ENCODE measurements around the gene DNM3.

The DNM3 gene

DNA sequence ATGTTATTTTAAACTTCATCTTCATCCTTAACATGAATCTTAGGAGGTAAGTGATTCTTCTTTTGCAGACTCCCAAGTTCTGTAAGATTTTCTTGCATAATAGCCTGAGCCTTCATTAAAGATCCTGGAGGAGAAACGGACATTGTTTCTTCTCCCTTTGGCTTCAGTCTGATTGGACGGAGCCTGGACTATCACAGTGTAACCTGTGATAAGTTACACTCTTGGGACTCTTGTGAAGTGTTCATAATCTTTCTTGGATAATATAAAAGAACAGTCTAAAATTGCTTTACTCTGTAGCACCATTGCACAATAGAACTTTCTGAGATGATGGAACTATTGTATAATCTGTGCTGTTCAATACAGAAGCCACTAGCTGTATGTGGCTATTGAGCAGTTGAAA, 244.8 kb downstream of the DNM3 start:
- no peak for TF ChIP-seq EZH2 (IDR thresholded peaks at IDR 0.05)
- TF ChIP-seq FOXP2 (optimal IDR thresholded peaks at IDR 0.05; ENCODE audit: control extremely low read depth, extremely low read length, insufficient read depth): no peak
- TF ChIP-seq POLR2AphosphoS5 (IDR thresholded peaks at IDR 0.05; ENCODE audit: borderline replicate concordance, low read depth, low read length): no peak
- no peak for DNase-seq (ENCODE audit: low read depth, low spot score)
- Histone ChIP-seq H3K36me3 (ENCODE audit: insufficient read depth, low read length) (no peaks in the 10 kb centered on the region), H3K27ac (no peak overlapping the region), H3K4me3 (no peak overlapping the region), H3K9ac (ENCODE audit: insufficient read length) (no peak overlapping the region), H3K9me3 (ENCODE audit: low read depth, low read length) (no peaks in the 10 kb centered on the region)

GRCh38 chr1:172088256-172088655, 247.0 kb downstream of the DNM3 start:
- Histone ChIP-seq H3K36me3 (ENCODE audit: insufficient read depth, low read length) (no peaks in the 10 kb centered on the region), H3K9ac (ENCODE audit: insufficient read length) (no peak overlapping the region), H3K9me3 (ENCODE audit: low read depth, low read length) (no peaks in the 10 kb centered on the region), H3K27ac (no peak overlapping the region), H3K4me3 (no peak overlapping the region)
- DNase-seq (ENCODE audit: low read depth, low spot score): no peak
- no peak for TF ChIP-seq POLR2AphosphoS5 (IDR thresholded peaks at IDR 0.05; ENCODE audit: borderline replicate concordance, low read depth, low read length)
- TF ChIP-seq EZH2 (IDR thresholded peaks at IDR 0.05): no peak
- no peak for TF ChIP-seq FOXP2 (optimal IDR thresholded peaks at IDR 0.05; ENCODE audit: control extremely low read depth, extremely low read length, insufficient read depth)

DNA sequence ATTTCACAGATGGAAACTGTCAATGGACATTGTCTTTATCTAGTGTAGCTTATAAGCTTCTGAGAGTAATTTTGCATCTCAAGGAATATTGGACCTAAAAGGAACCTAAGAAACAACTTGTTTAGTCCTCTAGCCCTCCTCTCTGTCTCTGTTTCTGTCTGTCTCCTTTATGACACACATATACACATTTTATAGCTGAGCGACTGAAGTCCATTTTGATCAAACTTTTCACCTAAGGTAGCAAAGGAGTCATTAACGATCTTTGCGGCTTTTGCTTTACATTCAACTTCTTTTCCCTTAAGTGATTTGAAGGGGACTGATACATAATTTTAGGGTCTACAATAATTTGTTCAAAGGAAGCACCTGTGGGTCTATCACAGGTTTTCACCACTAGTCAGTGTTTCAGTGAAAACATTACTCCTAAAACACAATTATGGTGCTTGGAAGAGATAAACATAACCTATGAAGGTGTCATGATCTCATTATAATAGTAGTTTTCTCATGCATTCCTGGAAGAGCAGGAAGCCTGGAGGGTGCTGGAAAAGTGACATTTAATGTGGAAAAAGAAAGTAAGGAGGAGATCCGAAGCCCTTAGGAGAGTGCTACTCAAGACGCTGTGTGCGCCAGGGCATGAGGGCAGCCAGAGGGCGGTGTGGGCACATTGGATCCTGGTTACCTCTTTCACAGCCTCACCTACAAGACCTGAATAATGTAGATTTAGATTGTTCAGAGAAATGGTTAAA, 248.6 kb downstream of the DNM3 start:
- Histone ChIP-seq H3K4me3 (no peak overlapping the region), H3K9me3 (ENCODE audit: low read depth, low read length) (no peaks in the 10 kb centered on the region), H3K27ac (no peak overlapping the region), H3K36me3 (ENCODE audit: insufficient read depth, low read length) (no peaks in the 10 kb centered on the region), H3K9ac (ENCODE audit: insufficient read length) (no peak overlapping the region)
- DNase-seq (ENCODE audit: low read depth, low spot score): no peak
- TF ChIP-seq FOXP2 (optimal IDR thresholded peaks at IDR 0.05; ENCODE audit: control extremely low read depth, extremely low read length, insufficient read depth) (no peak), POLR2AphosphoS5 (IDR thresholded peaks at IDR 0.05; ENCODE audit: borderline replicate concordance, low read depth, low read length) (no peak), EZH2 (IDR thresholded peaks at IDR 0.05) (no peak)

- no peak overlapping the region for H3K27ac ChIP-seq
- no peaks in the 10 kb centered on the region for H3K36me3 ChIP-seq (ENCODE audit: insufficient read depth, low read length)
- H3K4me3 ChIP-seq: no peak overlapping the region
- TF ChIP-seq FOXP2 (optimal IDR thresholded peaks at IDR 0.05; ENCODE audit: control extremely low read depth, extremely low read length, insufficient read depth) (no peak), POLR2AphosphoS5 (IDR thresholded peaks at IDR 0.05; ENCODE audit: borderline replicate concordance, low read depth, low read length) (no peak), EZH2 (IDR thresholded peaks at IDR 0.05) (no peak)
- no peaks in the 10 kb centered on the region for H3K9me3 ChIP-seq (ENCODE audit: low read depth, low read length)
- no peak overlapping the region for H3K9ac ChIP-seq (ENCODE audit: insufficient read length)
- no peak for DNase-seq (ENCODE audit: low read depth, low spot score)
Observed at GRCh38 chr1:172090511-172090817, 249.2 kb downstream of the DNM3 start.

DNA sequence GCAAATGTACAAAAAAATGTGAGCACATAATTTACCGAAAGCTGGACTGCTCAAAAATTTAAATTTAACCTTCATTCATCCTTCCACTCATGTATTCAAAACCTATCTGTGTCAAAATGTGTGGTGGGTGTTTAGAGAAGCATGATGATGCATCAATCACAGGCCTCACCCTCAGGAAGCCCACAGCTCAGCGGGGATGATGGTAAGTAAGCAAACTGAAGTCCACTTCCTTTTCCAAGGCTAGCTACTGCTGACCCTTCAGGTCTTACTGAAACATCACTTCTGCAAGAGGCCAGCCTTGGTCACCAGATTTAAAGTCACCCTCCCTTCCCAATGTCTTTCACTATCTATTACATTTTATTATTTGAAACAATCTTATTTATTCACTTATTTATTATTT, 254.5 kb downstream of the DNM3 start:
- no peak overlapping the region for H3K4me3 ChIP-seq
- no peak for DNase-seq (ENCODE audit: low read depth, low spot score)
- H3K36me3 ChIP-seq (ENCODE audit: insufficient read depth, low read length): no peaks in the 10 kb centered on the region
- H3K27ac ChIP-seq: no peak overlapping the region
- TF ChIP-seq POLR2AphosphoS5 (IDR thresholded peaks at IDR 0.05; ENCODE audit: borderline replicate concordance, low read depth, low read length): no peak
- no peak for TF ChIP-seq FOXP2 (optimal IDR thresholded peaks at IDR 0.05; ENCODE audit: control extremely low read depth, extremely low read length, insufficient read depth)
- TF ChIP-seq EZH2 (IDR thresholded peaks at IDR 0.05): no peak
- no peak overlapping the region for H3K9ac ChIP-seq (ENCODE audit: insufficient read length)
- no peaks in the 10 kb centered on the region for H3K9me3 ChIP-seq (ENCODE audit: low read depth, low read length)

GRCh38 chr1:172105230-172105629, 263.9 kb downstream of the DNM3 start:
- Histone ChIP-seq H3K4me3 (no peak overlapping the region), H3K9ac (ENCODE audit: insufficient read length) (no peak overlapping the region), H3K27ac (no peak overlapping the region), H3K9me3 (ENCODE audit: low read depth, low read length) (no peaks in the 10 kb centered on the region), H3K36me3 (ENCODE audit: insufficient read depth, low read length) (no peaks in the 10 kb centered on the region)
- no peak for TF ChIP-seq POLR2AphosphoS5 (IDR thresholded peaks at IDR 0.05; ENCODE audit: borderline replicate concordance, low read depth, low read length)
- TF ChIP-seq EZH2 (IDR thresholded peaks at IDR 0.05): no peak
- TF ChIP-seq FOXP2 (optimal IDR thresholded peaks at IDR 0.05; ENCODE audit: control extremely low read depth, extremely low read length, insufficient read depth): no peak
- no peak for DNase-seq (ENCODE audit: low read depth, low spot score)

DNA sequence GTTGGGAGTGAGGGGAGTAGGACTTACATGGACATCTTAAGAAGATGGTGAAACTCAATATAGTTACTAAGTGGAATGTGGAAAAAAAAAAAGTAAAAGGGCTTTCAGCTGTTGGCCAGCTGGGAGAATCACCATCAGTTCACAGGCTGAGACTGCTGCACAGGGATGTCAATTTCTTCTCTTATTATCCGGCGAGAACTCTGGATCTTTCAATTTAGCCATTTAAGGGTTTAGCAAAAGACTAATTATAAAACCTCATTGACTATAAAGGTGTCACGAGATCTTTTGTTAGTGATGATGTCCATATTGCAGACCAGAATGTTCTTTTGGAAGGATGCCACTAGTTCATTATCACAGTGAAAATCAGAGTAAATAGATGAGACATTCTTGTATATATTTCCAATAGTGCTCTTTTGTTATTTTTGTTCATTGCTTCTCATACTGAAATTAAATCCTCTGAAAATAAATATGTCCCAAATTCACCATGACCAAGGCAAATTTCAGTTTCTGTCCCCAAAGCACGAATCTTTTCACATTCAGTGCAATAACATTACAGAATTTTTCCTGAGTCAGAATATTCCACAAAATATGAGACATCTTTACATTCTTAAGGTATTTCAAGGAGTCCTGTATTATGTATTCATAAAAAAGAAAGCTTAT, 266.1 kb downstream of the DNM3 start:
- no peak overlapping the region for H3K4me3 ChIP-seq
- no peak for DNase-seq (ENCODE audit: low read depth, low spot score)
- H3K9me3 ChIP-seq (ENCODE audit: low read depth, low read length): no peaks in the 10 kb centered on the region
- no peak for TF ChIP-seq FOXP2 (optimal IDR thresholded peaks at IDR 0.05; ENCODE audit: control extremely low read depth, extremely low read length, insufficient read depth)
- TF ChIP-seq EZH2 (IDR thresholded peaks at IDR 0.05): no peak
- TF ChIP-seq POLR2AphosphoS5 (IDR thresholded peaks at IDR 0.05; ENCODE audit: borderline replicate concordance, low read depth, low read length): no peak
- H3K9ac ChIP-seq (ENCODE audit: insufficient read length): no peak overlapping the region
- no peak overlapping the region; the same call in 1 of the 2 replicates for H3K27ac ChIP-seq
- H3K36me3 ChIP-seq (ENCODE audit: insufficient read depth, low read length): no peaks in the 10 kb centered on the region

DNA sequence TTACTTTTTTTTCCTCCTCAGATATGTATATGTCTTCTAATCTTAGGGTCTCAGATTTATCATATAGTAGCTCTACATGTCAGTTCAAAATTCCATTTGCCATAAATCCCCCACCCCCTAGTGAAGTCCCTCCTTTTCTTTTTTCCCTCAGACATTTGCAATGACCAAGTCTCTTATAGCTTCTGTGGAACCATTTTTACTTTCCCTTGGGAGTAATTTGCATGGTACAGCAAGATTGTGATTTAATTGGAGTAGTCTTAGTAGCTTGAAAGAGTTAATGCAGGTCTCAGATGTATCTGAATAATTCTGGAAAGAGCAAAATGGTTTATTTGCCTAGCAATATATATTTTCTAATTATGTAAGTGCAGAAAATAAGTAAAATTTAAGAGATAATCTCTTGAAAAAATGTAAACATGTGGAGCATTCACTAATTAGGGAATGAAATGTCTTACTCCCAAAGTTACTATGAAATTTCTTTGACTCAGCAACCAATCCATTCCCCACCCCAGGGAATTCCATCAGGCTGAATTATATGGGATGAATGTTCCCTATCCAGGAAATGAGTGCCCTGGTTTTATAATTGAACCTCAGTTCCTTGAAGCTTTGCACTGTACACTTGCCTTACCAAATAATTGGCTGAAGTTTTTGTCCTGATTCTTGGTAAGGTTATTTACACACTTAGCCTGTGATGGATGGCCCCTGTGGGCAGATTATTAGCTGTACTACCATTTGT, 267.0 kb downstream of the DNM3 start:
- H3K9me3 ChIP-seq (ENCODE audit: low read depth, low read length): no peaks in the 10 kb centered on the region
- H3K27ac ChIP-seq: peak overlapping the region; percentile 82
- TF ChIP-seq EZH2 (IDR thresholded peaks at IDR 0.05) (no peak), FOXP2 (optimal IDR thresholded peaks at IDR 0.05; ENCODE audit: control extremely low read depth, extremely low read length, insufficient read depth) (no peak), POLR2AphosphoS5 (IDR thresholded peaks at IDR 0.05; ENCODE audit: borderline replicate concordance, low read depth, low read length) (no peak)
- H3K9ac ChIP-seq (ENCODE audit: insufficient read length): no peak overlapping the region
- peak; percentile 66 for DNase-seq (ENCODE audit: low read depth, low spot score)
- no peaks in the 10 kb centered on the region for H3K36me3 ChIP-seq (ENCODE audit: insufficient read depth, low read length)
- H3K4me3 ChIP-seq: peak overlapping the region; percentile 54

All from SK-N-MC (cell line).